Epithelial cell of proximal tubule (primary cell): ENCODE measurements around the gene UBL3. TPM values are rescaled to one million over a fixed set of nuclear protein-coding genes. Genes with fewer than 3 reads are reported as not detected.

Experiments used
- DNase-seq: peaks from one replicate; pipeline ENCODE4 v3.0.0-alpha.2; 2011; ENCODE audit warnings: low read depth
- H3K4me3 ChIP-seq: 2 replicates; pipeline ENCODE4 v1.5.1; 2011; ENCODE audit warnings: low read depth, mild to moderate bottlenecking, low read length
- total RNA-seq: library from RNA; depleted of rRNA; stranded (reverse); fragments of >200 nt; gene quantifications from 2 replicates; pipeline ENCODE4 v1.2.3, GENCODE V29; 2015
- TF ChIP-seq, protein P1 (sequence below): conservative IDR thresholded peaks from 2 replicates; pipeline ENCODE4 v1.5.1; 2012; ENCODE audit warnings: low read depth, mild to moderate bottlenecking, low read length

UBL3 gene
- total RNA-seq, 1 donor from 2014 or later, result 10.0 TPM

GRCh38 chr13:29887030-29887557 lies 36.7 kb upstream of the UBL3 start:
- no peak overlapping the region for H3K4me3 ChIP-seq
- no peak for DNase-seq
- TF ChIP-seq, protein P1, sequence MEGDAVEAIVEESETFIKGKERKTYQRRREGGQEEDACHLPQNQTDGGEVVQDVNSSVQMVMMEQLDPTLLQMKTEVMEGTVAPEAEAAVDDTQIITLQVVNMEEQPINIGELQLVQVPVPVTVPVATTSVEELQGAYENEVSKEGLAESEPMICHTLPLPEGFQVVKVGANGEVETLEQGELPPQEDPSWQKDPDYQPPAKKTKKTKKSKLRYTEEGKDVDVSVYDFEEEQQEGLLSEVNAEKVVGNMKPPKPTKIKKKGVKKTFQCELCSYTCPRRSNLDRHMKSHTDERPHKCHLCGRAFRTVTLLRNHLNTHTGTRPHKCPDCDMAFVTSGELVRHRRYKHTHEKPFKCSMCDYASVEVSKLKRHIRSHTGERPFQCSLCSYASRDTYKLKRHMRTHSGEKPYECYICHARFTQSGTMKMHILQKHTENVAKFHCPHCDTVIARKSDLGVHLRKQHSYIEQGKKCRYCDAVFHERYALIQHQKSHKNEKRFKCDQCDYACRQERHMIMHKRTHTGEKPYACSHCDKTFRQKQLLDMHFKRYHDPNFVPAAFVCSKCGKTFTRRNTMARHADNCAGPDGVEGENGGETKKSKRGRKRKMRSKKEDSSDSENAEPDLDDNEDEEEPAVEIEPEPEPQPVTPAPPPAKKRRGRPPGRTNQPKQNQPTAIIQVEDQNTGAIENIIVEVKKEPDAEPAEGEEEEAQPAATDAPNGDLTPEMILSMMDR, result no peak

GRCh38 chr13:29886446-29886845 lies 36.0 kb upstream of the UBL3 start:
- no peak for DNase-seq
- no peak overlapping the region for H3K4me3 ChIP-seq
- TF ChIP-seq, protein P1, result no peak

- DNase-seq, result no peak
- H3K4me3 ChIP-seq, result no peak overlapping the region
- TF ChIP-seq, protein P1, result no peak
Measured at GRCh38 chr13:29885989-29886388, 35.6 kb upstream of the UBL3 start.

DNA sequence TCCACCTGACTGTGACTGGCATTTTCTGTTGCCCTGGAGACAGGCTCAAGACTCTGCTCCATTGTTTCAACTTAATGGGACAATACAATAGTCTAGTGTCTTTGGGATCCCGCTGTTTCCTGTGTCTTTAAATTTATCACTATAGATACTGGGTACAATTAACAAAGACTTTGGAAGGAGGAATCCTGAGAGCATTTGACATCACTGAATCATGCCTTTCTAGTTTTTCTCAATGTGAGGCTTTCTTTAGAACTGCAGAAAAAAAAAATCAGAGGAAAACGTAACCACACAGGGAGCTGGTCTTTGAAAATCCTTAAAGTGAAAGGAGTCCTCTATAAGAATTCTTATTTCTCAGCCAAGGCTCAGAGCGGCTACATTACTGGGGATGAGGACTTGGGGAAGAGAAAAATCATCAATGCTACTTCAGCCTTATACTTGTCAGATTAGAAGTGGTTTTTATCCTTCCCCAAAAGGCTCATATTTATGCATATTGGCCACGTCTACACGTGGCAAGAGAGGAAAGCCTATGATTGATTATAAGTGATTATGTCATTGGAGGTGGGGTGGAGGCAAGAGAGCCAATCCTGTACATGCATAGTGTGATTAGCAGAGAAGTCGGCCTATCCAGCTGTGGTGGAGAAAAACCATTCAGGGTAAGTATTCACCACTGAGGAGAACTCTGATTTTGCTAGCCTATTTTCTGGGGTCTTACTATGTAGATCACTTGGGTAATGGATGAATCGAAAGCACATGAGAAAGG lies 34.4 kb upstream of the UBL3 start:
- TF ChIP-seq, protein P1, result no peak
- H3K4me3 ChIP-seq, result no peak overlapping the region
- DNase-seq, result no peak

DNA sequence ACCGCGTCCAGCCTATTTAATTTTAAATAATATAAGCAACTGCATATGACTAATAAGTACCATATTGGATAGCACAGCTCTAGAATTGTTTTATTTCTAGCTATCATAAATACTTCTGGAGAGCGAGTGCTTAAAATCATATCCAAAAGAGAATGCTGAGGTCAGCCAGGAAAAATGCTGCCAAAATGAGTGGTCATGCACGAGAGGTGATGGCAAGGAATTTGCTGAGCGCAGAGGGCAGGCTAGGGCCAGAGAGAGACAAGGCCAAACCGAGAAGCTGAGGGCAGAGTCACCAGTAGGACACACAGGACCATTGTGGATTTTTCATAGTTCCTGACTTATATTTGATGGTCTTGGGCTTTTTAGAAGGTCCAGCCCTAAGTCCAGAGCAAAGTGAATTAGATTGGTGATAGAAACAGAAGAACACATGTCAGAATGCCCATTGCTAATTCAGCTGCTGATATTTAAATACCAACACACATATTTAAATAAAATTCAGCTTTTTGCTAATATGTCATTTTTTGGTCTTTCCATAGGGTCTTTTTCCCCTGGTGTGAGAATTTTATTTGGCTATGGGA lies 33.6 kb upstream of the UBL3 start:
- TF ChIP-seq, protein P1, result no peak
- DNase-seq, result no peak

GRCh38 chr13:29882076-29882475 lies 31.7 kb upstream of the UBL3 start:
- no peak for DNase-seq
- H3K4me3 ChIP-seq, result no peak overlapping the region
- TF ChIP-seq, protein P1, result no peak

More for the DNA sequence above, 33.6 kb upstream of the UBL3 start:
- no peak overlapping the region for H3K4me3 ChIP-seq
